Ramos (cell line): ENCODE measurements around the gene GRIP1.

Experiments
- in situ Hi-C: fragments of 300-500 bp; cut with MboI; formaldehyde crosslinking; loops from one replicate; pipeline ENCODE4 v1.14.3; 2022; ENCODE audit warnings: low sequenced_read_pairs; ENCODE audit not compliant: unreplicated experiment

Gene GRIP1

DNA sequence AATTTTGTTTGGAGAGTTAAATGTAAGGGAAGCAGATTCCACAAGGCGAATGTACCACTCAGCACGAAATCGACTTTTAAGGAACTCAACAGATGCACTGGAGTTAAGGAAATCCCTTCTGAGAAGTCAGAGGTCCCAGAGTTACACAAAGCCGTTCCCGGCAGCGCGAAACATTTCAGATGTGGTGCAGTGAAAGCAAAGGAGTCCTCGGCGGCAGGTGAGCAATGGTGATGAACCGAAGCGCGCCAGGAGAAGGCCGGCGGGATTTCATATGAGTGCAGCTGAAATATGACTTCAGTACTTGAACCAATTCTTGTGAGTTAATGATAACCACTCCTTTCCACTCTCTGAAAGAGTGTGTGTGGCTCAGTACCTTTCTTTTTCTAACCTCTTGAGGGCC lies 183.2 kb downstream of the GRIP1 start:
- in situ Hi-C loops, result no loop called here

DNA sequence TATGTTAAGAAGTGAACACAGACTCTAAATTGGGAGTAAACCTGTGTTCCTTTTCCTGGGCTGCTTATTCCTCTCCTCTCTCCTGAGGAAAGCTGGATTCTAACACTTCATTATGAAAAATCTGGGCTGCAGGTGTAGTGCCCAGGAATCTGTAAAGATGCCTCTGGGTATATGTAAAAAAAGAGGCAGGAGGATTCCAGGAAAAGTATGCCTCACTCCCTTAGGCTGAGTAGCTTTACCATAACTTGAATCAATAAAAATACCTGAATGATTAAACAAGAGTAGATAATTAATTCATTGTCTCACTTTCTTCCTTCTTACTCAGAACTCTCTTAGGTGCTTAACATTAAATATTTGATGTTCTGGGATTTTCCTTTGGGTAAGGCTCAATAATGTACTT lies 185.1 kb downstream of the GRIP1 start:
- in situ Hi-C loops, result no loop called here

DNA sequence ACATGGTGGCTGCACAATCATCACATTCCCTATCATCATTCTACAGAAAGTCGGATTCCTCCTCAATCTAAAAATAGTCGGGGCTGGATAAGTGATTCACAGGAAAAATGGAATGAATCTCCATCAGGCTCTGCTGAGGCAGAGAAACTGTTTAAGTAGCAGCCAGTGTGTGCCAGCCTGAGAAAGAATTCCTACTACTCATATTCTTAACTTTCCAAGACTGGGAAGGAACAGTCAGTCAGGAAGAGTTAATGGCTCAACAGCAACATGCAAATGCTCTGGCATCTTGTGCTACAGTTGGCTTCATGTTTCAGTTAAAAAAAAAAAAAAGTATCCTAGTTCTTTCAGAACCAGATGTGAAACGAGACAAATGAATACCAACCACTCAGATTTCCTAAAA lies 187.0 kb downstream of the GRIP1 start:
- in situ Hi-C loops, result no loop called here

DNA sequence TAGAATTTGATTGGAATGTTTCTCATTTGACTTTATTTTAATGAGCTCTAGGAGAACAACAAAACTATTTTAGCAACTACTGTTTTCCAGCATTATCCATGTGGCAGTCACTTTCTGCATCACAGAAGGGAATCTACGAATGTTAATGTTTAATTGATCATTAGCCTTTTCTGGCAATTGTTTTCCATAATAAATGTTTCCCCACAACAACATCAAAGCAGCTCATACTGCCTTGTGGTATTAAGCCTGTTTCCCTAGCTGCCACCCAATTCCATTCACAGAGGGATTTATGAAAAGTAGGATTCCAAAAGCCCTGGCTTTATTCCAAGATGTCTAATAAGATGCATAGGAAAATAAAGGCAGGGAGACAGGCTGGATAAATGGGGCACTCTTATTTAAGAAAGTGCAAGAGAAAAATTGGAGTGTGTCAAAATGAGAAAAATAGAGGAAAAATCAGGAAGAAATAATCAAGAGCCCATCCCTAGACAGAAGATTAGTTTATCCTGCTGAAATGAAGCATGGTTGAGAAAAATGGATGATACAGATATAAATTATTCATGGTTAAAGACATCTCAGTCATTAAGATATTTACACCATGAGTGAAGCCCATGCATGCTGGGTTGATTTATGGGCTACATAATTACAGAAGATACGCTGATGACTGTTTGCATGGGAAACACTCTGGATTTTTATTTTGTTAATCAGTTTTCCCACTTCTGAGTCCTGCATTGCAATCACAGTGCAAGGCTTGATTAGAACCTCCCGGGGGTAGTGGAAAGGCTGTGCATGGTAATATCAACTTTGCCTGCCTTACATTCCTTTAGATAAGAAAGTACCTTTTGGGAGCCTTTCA lies 196.3 kb downstream of the GRIP1 start:
- in situ Hi-C loops, result no loop called here

- in situ Hi-C loops, result no loop called here
Observed at GRCh38 chr12:66467932-66468331, 210.9 kb downstream of the GRIP1 start.

- in situ Hi-C loops, result no loop called here
Observed at GRCh38 chr12:66461331-66461730, 217.5 kb downstream of the GRIP1 start.

DNA sequence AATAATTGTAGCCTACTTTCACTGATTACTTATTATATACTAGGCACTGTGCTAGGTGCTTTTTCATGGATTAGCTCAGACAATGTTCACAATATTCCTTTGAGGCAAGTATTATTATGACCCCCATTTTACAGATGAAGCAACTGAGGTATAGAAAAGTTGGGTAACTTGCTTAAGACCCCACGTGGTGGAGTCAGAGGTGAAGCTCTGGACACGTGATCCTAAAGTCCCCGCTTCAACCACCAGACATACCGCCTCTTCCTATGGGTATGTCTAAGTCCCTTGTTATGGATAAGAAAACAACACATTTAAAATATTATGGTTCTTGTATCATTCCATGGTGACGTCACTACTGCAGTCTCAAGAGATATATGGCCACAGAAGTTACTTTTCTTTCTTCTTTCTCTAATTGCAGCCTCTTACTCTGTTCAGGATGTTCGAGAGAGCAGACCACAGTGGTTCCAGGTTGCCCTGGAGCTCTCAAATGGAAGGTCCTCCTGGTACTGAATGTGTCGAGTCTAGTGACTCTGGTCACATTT lies 218.9 kb downstream of the GRIP1 start:
- in situ Hi-C loops, result no loop called here

GRCh38 chr12:66456612-66457011 lies 222.3 kb downstream of the GRIP1 start:
- in situ Hi-C loops, result no loop called here

DNA sequence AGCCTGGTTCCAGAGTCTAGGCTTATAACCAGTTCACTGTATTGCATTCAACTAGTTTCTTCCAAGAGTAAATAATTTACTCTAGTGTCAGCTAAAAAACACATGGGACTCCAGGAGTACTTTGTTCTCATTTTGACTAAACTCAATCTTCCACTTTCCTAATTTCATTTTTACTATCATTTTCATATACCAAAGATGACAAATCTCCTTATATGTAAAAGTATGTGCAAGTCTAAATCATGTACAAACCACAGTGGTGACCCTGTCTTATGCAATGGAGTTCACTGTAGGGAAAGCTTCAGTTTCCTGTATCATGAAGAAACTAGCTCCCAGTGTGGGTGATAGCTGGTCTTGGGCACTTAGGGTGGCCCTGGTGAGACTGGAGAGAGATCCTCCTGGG lies 225.0 kb downstream of the GRIP1 start:
- in situ Hi-C loops, result no loop called here

- in situ Hi-C loops, result no loop called here
Observed at GRCh38 chr12:66453120-66453519, 225.8 kb downstream of the GRIP1 start.

DNA sequence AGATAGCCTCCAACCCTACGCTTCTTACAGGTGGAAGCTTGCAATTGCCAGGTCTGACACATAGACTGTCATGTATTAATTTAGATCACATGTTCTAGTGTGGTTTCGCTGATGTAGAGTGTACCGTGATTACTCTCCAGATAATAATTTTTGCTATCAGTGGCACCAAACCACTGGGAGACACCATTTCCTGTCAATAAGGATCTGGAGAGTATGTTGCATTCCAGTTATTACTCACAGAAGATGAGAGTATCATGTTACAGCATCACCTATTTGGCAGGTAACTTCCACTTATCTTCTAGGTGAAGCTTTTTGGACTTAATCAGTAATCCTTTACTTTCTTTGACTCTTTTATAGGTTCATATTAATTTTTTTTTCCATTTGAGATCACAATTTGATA lies 229.3 kb downstream of the GRIP1 start:
- in situ Hi-C loops, result no loop called here

DNA sequence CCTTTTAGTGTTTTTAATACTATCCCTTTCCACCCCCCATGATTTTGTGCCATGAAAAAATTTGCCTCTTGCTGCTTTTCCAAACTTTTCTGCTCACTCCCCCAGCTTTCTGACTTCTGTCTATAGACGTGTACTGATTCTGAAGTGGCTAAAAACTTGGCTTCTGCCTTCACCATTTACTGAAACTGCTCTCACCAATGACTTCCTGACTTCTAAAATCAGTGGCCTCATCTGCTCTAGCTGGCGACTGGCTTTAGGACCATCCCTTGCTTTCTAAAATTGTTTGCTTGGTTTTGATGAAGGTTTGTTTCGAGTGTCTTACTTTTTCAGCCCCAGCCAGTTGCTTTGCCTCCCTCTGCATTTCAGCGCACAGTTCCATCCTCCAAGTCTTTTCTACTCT lies 231.2 kb downstream of the GRIP1 start:
- in situ Hi-C loops, result no loop called here

- in situ Hi-C loops, result no loop called here
Observed at GRCh38 chr12:66446276-66446675, 232.6 kb downstream of the GRIP1 start.

GRCh38 chr12:66441905-66442559 lies 236.8 kb downstream of the GRIP1 start:
- in situ Hi-C loops, result no loop called here

GRCh38 chr12:66438601-66439000 lies 240.3 kb downstream of the GRIP1 start:
- in situ Hi-C loops, result no loop called here

DNA sequence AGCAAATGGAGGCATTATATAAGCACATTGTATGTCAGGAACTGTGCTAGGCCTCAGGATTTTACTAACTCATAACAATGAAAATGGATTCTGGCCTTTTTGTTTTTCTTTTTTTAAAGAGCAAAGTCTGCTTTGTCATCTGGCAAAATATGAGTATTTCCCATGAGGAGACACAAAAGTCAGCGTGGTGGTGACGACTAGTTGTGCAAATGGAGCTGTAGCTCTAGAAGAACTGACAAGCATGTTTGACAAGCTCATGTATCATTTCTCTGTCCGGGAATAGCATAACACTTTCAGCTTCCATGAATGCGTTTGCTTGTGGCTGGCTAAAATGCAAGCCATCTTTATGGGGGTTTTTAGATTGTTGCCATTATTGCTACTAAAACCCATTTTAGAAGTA lies 248.8 kb downstream of the GRIP1 start:
- in situ Hi-C loops, result no loop called here

DNA sequence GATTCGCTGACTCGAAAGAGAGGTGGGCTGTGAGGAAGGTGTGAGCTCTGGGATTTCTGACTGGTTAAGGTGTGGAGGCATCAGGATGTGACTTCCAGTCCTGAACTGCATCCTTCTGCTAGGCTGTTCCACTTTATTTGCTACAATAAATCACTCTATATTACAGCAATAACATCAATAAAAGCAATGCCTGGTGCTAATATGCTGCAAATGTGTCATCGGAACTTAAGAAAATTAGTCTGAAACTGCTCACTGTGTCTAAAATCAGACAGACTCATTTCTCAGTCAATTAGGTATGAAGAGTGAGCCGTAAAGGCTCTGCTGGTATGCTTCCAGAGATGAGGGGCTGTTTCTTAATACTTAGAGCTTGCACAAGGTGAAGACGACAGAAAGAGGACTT lies 250.0 kb downstream of the GRIP1 start:
- in situ Hi-C loops, result no loop called here

- in situ Hi-C loops, result no loop called here
Observed at GRCh38 chr12:66428261-66428660, 250.6 kb downstream of the GRIP1 start.

DNA sequence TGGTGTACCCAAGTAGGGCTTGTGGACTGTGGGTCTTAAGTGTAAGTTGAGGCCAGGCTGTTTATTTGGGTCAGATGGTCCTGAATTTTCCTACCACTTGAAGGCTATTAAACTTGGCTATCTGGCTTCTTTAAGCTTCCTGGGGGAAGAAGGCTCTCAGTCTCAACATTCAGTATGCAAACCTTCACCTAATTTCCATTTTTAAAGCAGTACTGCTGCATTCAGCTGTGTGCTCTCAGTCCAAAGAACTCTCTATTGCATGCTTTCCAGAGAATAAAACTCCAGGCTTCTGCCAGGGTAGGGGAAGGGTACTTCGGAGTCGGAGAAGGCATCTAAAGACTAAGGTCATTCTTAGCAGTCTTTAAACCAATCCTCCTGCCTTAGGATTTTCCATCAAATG lies 252.2 kb downstream of the GRIP1 start:
- in situ Hi-C loops, result no loop called here

GRCh38 chr12:66423266-66423665 lies 255.6 kb downstream of the GRIP1 start:
- in situ Hi-C loops, result no loop called here

DNA sequence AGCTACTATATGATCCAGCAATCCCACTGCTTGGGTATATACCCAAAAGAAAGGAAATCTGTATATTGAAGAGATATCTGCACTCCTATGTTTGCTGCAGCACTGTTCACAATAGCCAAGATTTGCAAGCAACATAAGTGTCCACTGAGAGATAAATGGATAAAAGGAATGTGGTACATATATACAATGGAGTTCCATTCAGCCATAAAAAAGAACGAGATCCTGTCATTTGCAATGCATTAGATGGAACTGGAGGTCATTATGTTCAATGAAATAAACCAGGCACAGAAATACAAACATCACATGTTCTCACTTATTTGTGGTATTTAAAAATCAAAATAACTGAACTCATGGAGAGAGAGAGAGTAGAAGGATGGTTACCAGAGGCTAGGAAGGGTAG lies 260.0 kb downstream of the GRIP1 start:
- in situ Hi-C loops, result no loop called here

- in situ Hi-C loops, result no loop called here
Observed at GRCh38 chr12:66417217-66417616, 261.7 kb downstream of the GRIP1 start.
